Thyroid gland (tissue), 4 donors: Measurements from ENCODE around the gene MYLK2. TPM values are rescaled to one million over a fixed set of nuclear protein-coding genes. Genes with fewer than 3 reads are reported as not detected.
A peak's percentile ranks its signal among the peaks of the same experiment; 100 is the strongest.

Experiments used
- DNase-seq, 2 donors: peaks; one replicate each; pipeline ENCODE4 v3.0.0-alpha.2; 2019
- H3K27ac ChIP-seq, 3 donors: fragments of 200-600 bp; sonication (generic); 1 replicate in 2 of 3; 2 replicates in 1 of 3; pipeline ENCODE4 v1.5.1; 2016 to 2019; ENCODE audit warnings: mild to moderate bottlenecking in 1 of 3, moderate library complexity in 1 of 3
- H3K27me3 ChIP-seq: fragments of 200-600 bp; sonication (generic); one replicate; pipeline ENCODE4 v1.5.1; 2019
- H3K36me3 ChIP-seq, 2 donors: fragments of 200-600 bp; sonication (generic); one replicate each; pipeline ENCODE4 v1.5.1; 2016 to 2019
- H3K4me1 ChIP-seq, 2 donors: fragments of 200-600 bp; sonication (generic); one replicate each; pipeline ENCODE4 v1.5.1; 2017 to 2019
- H3K4me3 ChIP-seq, 3 donors: fragments of 200-600 bp; sonication (generic); replicated peaks in 1 of 3; 1 replicate in 2 of 3; 2 replicates in 1 of 3; pipeline ENCODE4 v1.5.1; 2016; ENCODE audit warnings: mild to moderate bottlenecking in 1 of 3
- H3K9me3 ChIP-seq: fragments of 200-600 bp; sonication (generic); one replicate; pipeline ENCODE4 v1.5.1; 2017
- POLR2A ChIP-seq, 2 donors: fragments of 450-650 bp; IDR thresholded peaks; one replicate each; pipeline ENCODE4 v1.6.1; 2017; ENCODE audit warnings: antibody characterized with exemption in 2 of 2, mild to moderate bottlenecking in 2 of 2, moderate library complexity in 1 of 2
- WGBS, 2 donors: methylation state at CpG; one replicate each; pipeline ENCODE4 v1.1.5; 2017; 5-methylcytosine and 5-hydroxymethylcytosine counted together
- intact Hi-C: fragments of 100-400 bp; cut with DNase I; formaldehyde crosslinking; loops from one replicate; pipeline ENCODE4 v1.15.1; 2023
- total RNA-seq, 4 donors: library from RNA; depleted of rRNA; stranded (reverse); fragments of >200 nt; gene quantifications; one replicate each; pipeline ENCODE4 v1.2.3, GENCODE V29; 2016
- TF ChIP-seq, protein P1 (sequence below), 6 experiments: fragments of 200-600 bp in 3 of 6; fragments of 450-650 bp in 3 of 6; sonication (generic) in 3 of 6; IDR thresholded peaks; one replicate each; pipeline ENCODE4 v1.5.1; 2016 to 2019; ENCODE audit warnings: antibody characterized with exemption in 6 of 6, mild to moderate bottlenecking in 2 of 6, inconsistent platforms in 1 of 6, moderate library complexity in 1 of 6

MYLK2 gene
- total RNA-seq, 4 donors from 2014 or later: 0.22 to 0.83 TPM; not detected in 2

DNA sequence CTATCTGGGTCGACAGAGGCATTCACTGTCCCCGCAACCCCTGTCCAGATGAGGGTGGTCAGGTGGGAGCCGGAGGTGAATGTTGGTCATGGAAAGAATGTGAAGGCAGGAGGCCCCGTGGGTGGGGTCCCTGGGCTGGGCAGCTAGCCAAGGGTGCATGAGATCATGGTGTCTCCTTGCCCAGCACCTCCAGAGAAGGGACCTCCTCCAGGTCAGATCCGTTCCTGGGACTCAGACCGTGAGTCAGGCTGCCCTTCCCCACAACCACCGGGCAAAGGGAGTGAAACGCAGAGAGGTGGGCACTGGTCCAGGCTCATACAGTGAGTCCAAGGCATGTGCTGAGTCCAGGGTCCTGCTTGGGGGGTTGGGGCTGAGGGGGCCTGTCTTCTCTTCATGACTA is 22.8 kb downstream of the MYLK2 start:
- no peak for TF ChIP-seq POLR2A (IDR thresholded peaks at IDR 0.05)
- peaks cover 0 to 24% of the 10 kb centered on the region in 2 donors for H3K4me1 ChIP-seq
- H3K4me3 ChIP-seq: no peak overlapping the region
- intact Hi-C loops: no loop called here
- DNase-seq: no peak
- no peaks in the 10 kb centered on the region for H3K36me3 ChIP-seq
- H3K27ac ChIP-seq: peak overlapping the region in 1 of 3 donors; percentile 38
- H3K27me3 ChIP-seq: no peaks in the 10 kb centered on the region
- WGBS, 2 donors: 39 to 69% methylated on average over 4 to 8 of the region's 8 CpGs
- H3K9me3 ChIP-seq: no peaks in the 10 kb centered on the region

DNA sequence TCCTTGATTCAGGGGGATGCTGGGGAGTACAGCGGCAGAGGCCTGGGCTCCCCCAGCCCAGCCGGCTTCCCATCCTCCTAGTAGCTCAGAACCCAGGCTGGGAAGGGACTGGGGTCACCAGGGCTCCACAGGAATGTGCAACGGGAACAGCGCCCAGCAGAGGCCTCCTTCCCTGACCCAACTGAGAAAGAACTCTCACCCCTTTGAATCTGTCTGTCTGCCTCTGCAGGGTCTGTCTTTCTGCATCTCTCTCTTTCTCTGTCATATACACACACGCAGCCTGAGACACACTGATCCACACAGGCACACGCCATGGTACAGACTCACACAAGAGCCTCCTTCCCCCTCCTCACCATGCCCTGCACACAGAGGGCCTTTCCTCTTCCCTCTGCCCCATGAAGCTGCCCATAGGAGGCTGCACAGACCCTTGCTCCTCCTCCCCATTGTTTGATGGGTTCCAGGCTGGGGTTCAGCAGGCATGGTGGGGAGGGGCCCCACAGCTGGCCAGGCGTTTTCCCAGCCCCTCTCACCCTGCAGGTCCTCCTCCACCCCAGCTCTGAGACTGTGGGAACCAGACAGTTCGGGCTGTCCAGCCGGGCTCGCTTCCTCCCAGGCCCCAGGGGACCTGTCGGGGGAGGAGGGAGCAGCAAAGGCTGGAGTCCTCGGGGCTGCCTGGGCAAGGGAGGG is 23.5 kb downstream of the MYLK2 start:
- no peaks in the 10 kb centered on the region for H3K36me3 ChIP-seq
- TF ChIP-seq, protein P1, sequence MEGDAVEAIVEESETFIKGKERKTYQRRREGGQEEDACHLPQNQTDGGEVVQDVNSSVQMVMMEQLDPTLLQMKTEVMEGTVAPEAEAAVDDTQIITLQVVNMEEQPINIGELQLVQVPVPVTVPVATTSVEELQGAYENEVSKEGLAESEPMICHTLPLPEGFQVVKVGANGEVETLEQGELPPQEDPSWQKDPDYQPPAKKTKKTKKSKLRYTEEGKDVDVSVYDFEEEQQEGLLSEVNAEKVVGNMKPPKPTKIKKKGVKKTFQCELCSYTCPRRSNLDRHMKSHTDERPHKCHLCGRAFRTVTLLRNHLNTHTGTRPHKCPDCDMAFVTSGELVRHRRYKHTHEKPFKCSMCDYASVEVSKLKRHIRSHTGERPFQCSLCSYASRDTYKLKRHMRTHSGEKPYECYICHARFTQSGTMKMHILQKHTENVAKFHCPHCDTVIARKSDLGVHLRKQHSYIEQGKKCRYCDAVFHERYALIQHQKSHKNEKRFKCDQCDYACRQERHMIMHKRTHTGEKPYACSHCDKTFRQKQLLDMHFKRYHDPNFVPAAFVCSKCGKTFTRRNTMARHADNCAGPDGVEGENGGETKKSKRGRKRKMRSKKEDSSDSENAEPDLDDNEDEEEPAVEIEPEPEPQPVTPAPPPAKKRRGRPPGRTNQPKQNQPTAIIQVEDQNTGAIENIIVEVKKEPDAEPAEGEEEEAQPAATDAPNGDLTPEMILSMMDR (IDR thresholded peaks at IDR 0.05): no peak
- no peak for TF ChIP-seq POLR2A (IDR thresholded peaks at IDR 0.05)
- peaks cover 0 to 19% of the 10 kb centered on the region in 2 donors for H3K4me1 ChIP-seq
- no peaks in the 10 kb centered on the region for H3K27me3 ChIP-seq
- 63 to 65% methylated on average over 7 to 12 of the region's 12 CpGs for WGBS, 2 donors
- intact Hi-C loops: no loop called here
- no peak overlapping the region for H3K4me3 ChIP-seq
- peak overlapping the region in 2 of 3 donors; percentile 30 to 38 for H3K27ac ChIP-seq
- H3K9me3 ChIP-seq: no peaks in the 10 kb centered on the region
- no peak for DNase-seq

DNA sequence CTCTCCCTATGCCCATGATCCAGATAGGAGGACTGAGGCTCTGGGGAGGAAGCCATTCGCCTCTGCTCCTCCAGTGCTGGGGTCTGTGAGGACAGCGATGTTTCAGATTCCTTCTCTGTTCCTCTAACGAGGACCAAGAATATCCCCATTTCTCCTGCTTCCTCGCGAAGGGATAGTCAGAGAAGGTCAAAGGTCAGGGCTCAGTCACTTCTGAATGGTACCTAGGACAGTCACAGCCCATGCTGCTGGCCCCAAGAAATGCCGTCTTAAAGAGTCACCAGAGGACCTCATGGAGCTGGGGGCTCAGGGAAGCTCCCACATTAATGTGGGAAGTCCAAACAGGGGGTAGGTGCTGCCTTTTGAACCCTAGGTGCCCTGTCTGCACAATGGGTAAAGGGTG is 24.1 kb downstream of the MYLK2 start:
- H3K4me3 ChIP-seq: no peak overlapping the region
- TF ChIP-seq, protein P1 (IDR thresholded peaks at IDR 0.05): no peak
- TF ChIP-seq POLR2A (IDR thresholded peaks at IDR 0.05): no peak
- H3K4me1 ChIP-seq: peaks cover 0 to 15% of the 10 kb centered on the region in 2 donors
- H3K27me3 ChIP-seq: no peaks in the 10 kb centered on the region
- H3K27ac ChIP-seq: peak overlapping the region in 2 of 3 donors; percentile 30 to 38
- DNase-seq: no peak
- intact Hi-C loops: no loop called here
- 73% methylated on average over 6 of the region's 6 CpGs for WGBS, 2 donors
- H3K36me3 ChIP-seq: no peaks in the 10 kb centered on the region
- H3K9me3 ChIP-seq: no peaks in the 10 kb centered on the region

DNA sequence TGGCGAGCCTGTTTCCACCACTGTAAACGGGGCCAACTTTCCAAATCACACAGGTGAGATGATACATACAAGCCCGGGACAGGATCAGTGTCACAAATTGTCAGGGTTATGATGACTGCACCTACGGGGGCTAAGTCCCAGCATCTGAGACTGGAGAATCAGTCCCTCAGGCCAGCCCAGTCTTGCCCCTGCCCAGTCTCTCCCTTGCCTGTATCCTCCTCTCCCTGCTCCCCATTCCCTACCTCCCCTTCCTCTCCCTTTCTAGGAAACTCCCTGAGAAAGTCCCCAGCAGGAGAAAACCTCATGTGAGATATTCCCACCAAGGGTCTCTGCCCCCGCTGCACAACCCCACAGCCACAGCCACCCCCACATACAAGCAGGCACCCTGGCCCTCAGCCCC is 24.7 kb downstream of the MYLK2 start:
- intact Hi-C loops: no loop called here
- WGBS, 2 donors: 64 to 75% methylated on average over 4 to 5 of the region's 5 CpGs
- Histone ChIP-seq H3K4me1 (peaks cover 0 to 10% of the 10 kb centered on the region in 2 donors), H3K9me3 (no peaks in the 10 kb centered on the region), H3K27me3 (no peaks in the 10 kb centered on the region), H3K4me3 (no peak overlapping the region), H3K27ac (peak overlapping the region in 1 of 3 donors; percentile 24), H3K36me3 (no peaks in the 10 kb centered on the region)
- TF ChIP-seq, protein P1 (IDR thresholded peaks at IDR 0.05): no peak
- no peak for TF ChIP-seq POLR2A (IDR thresholded peaks at IDR 0.05)
- DNase-seq: no peak

DNA sequence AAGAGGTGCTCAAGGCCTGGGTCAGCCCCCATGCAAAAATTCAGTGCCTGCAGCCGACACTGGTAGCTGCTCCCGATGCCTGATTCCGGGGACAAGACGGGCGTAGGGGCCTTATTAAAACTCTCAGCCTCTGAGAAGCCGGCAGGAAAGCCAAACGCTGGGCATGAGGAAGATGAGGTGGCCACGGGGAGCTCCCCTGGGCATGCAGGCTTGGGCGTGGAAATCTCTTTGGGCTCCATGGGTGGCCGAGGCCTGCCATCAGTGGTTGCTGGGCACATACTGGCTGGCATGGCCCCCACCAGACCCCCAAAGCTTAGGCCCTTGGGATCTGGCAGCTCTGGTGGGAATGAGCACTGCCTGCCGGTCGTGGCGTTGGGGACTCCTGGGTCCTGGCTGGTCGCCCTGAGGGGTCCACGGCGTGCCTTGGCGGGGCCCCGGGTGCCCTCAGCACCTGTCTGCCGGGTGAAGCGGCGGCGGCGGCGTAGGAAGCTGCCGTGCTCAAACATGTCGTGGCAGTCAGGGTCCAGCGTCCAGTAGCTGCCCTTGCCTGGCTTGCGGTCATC is 25.7 kb downstream of the MYLK2 start:
- H3K4me3 ChIP-seq: no peak overlapping the region
- no peak for TF ChIP-seq POLR2A (IDR thresholded peaks at IDR 0.05)
- TF ChIP-seq, protein P1 (IDR thresholded peaks at IDR 0.05): no peak
- WGBS, 2 donors: 73 to 74% methylated on average over 3 to 11 of the region's 28 CpGs
- no peak for DNase-seq
- H3K9me3 ChIP-seq: no peaks in the 10 kb centered on the region
- H3K4me1 ChIP-seq: peaks cover 0 to 10% of the 10 kb centered on the region in 2 donors
- H3K27me3 ChIP-seq: no peaks in the 10 kb centered on the region
- H3K27ac ChIP-seq: peak overlapping the region in 2 of 3 donors; percentile 24 to 33
- no peaks in the 10 kb centered on the region for H3K36me3 ChIP-seq
- intact Hi-C loops: no loop called here
